Kidney (tissue), 14 donors: ENCODE measurements around the gene DNAH6. TPM values are rescaled to one million over a fixed set of nuclear protein-coding genes. Genes with fewer than 3 reads are reported as not detected.

Source experiments
- DNase-seq, 5 donors: peaks; one replicate each; pipeline ENCODE4 v3.0.0-alpha.2; 2013 to 2020
- FAIRE-seq: peaks from 2 replicates; lab custom pipeline; 2012; peaks lifted over from hg19 to GRCh38; lab: Jason Lieb, UNC
- H3K27ac ChIP-seq, 2 donors: one replicate each; pipeline ENCODE4 v1.7.0; 2013; ENCODE audit warnings: low read depth in 2 of 2, low read length in 2 of 2, inconsistent platforms in 1 of 2
- H3K27me3 ChIP-seq: one replicate; pipeline ENCODE4 v1.7.1; 2013; ENCODE audit warnings: low read length, inconsistent platforms; ENCODE audit not compliant: control insufficient read depth, insufficient read depth
- H3K36me3 ChIP-seq, 3 donors: one replicate each; pipeline versions ENCODE4 v1.7.0 to v1.7.1; 2013; ENCODE audit warnings: low read length in 3 of 3, control low read depth in 1 of 3, inconsistent platforms in 1 of 3; ENCODE audit not compliant: insufficient read depth in 3 of 3, control insufficient read depth in 2 of 3
- H3K4me1 ChIP-seq, 3 donors: one replicate each; pipeline versions ENCODE4 v1.7.0 to v1.7.1; 2013; ENCODE audit warnings: low read length in 3 of 3, inconsistent platforms in 1 of 3, low read depth in 1 of 3; ENCODE audit not compliant: control insufficient read depth in 2 of 3, insufficient read depth in 2 of 3
- H3K4me3 ChIP-seq, 3 donors: one replicate each; pipeline versions ENCODE4 v1.7.0 to v1.8.1; 2013; ENCODE audit warnings: low read length in 3 of 3, control low read depth in 1 of 3, inconsistent platforms in 1 of 3
- H3K9ac ChIP-seq, 3 donors: one replicate each; pipeline versions ENCODE4 v1.7.0 to v1.7.1; 2013; ENCODE audit warnings: low read length in 3 of 3, control low read depth in 1 of 3, inconsistent platforms in 1 of 3
- H3K9me3 ChIP-seq, 3 donors: one replicate each; pipeline versions ENCODE4 v1.7.0 to v1.7.1; 2013; ENCODE audit warnings: low read length in 3 of 3, control low read depth in 1 of 3, inconsistent platforms in 1 of 3; ENCODE audit not compliant: control insufficient read depth in 2 of 3, insufficient read depth in 1 of 3
- intact Hi-C: fragments of 100-400 bp; cut with DNase I; formaldehyde crosslinking; loops from one replicate; pipeline ENCODE4 v1.11.1; 2022
- polyA plus RNA-seq: library from polyadenylated mRNA; stranded (reverse); fragments of 350-450 nt; fragmentation: Illumina TruSeq; extraction: RNeasy Lipid Tissue Mini Kit (QIAGEN cat#74804); gene quantifications from one replicate; pipeline ENCODE4 v1.2.3, GENCODE V29; 2014; ENCODE audit warnings: low read depth, low replicate concordance; ENCODE audit not compliant: insufficient read depth
- total RNA-seq: library from RNA; stranded (reverse); fragmentation: NEBNext Ultra II Directional; extraction: Animal tissue kit (Norgen Biotek cat#: 25700); gene quantifications from one replicate; pipeline ENCODE4 v1.2.1, GENCODE V29; 2021
- TF ChIP-seq, protein P1 (sequence below): IDR thresholded peaks from 3 replicates; pipeline ENCODE4 v1.5.1; 2012; ENCODE audit warnings: mild to moderate bottlenecking, moderate library complexity, borderline replicate concordance; ENCODE audit not compliant: insufficient read depth; ENCODE audit errors: extremely low read depth
- donor health status: control.
- donor health status: control.
- donor health status: control.
- donor health status: control.
- donor health status: control.
- donor health status: DM: yes; HTN: yes; CAD: no.
- donor health status: Normal renal cell carcinoma (clear cell type).

Gene DNAH6
- total and polyA plus RNA-seq, 2 donors from 2014 or later = 0.34 to 4.6 TPM

DNA sequence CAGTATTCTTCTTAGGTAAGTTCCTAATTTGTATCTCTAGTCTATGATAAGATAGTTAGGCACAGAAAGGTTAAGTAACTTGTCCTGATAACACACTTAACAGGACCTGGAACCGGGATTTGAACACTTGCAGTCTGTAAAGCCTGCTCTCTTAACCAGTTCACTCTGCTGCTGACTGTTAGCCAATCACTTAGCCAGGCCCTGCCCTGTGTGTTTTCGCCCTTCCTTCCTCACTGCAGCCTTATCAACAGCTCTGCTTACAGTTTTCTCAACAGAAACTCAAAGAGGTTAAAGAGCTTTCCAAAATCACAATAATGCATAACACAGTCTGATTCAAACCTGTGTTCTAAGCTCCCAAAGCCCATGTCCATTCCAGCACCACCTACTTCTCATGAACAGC lies 212.9 kb downstream of the DNAH6 start:
- DNase-seq = no peak
- FAIRE-seq = no peak
- intact Hi-C loops = no loop called here
- Histone ChIP-seq H3K36me3 (no peaks in the 10 kb centered on the region), H3K9me3 (no peaks in the 10 kb centered on the region), H3K9ac (no peak overlapping the region), H3K27me3 (no peaks in the 10 kb centered on the region), H3K4me3 (no peak overlapping the region), H3K4me1 (no peaks in the 10 kb centered on the region), H3K27ac (no peak overlapping the region)
- TF ChIP-seq, protein P1, sequence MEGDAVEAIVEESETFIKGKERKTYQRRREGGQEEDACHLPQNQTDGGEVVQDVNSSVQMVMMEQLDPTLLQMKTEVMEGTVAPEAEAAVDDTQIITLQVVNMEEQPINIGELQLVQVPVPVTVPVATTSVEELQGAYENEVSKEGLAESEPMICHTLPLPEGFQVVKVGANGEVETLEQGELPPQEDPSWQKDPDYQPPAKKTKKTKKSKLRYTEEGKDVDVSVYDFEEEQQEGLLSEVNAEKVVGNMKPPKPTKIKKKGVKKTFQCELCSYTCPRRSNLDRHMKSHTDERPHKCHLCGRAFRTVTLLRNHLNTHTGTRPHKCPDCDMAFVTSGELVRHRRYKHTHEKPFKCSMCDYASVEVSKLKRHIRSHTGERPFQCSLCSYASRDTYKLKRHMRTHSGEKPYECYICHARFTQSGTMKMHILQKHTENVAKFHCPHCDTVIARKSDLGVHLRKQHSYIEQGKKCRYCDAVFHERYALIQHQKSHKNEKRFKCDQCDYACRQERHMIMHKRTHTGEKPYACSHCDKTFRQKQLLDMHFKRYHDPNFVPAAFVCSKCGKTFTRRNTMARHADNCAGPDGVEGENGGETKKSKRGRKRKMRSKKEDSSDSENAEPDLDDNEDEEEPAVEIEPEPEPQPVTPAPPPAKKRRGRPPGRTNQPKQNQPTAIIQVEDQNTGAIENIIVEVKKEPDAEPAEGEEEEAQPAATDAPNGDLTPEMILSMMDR = no peak

DNA sequence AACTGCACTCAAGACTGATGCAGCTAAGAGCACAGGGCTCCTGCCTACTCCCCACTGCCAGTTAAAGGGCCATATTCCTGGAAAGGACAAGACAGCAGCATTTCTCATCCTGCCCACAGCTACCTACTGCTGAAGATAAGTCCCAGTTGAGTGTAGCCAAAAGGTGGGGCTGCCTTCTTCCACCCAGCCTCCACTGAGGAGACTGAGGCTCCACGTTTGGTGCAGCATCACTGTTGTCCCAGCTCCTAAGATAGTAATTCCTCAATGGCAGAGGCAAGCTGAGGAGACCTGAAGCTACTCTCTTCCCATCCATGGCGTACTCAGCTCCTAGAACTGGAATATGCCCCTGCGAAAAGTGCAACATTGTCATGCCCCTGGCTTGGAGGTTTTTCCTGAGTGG lies 214.9 kb downstream of the DNAH6 start:
- FAIRE-seq (no peak), DNase-seq (no peak)
- TF ChIP-seq, protein P1 = no peak
- no peaks in the 10 kb centered on the region for H3K4me1 ChIP-seq
- no peaks in the 10 kb centered on the region for H3K36me3 ChIP-seq
- intact Hi-C loops = no loop called here
- H3K4me3 ChIP-seq = no peak overlapping the region
- no peak overlapping the region for H3K9ac ChIP-seq
- H3K27me3 ChIP-seq = no peaks in the 10 kb centered on the region
- H3K9me3 ChIP-seq = no peaks in the 10 kb centered on the region
- H3K27ac ChIP-seq = no peak overlapping the region

DNA sequence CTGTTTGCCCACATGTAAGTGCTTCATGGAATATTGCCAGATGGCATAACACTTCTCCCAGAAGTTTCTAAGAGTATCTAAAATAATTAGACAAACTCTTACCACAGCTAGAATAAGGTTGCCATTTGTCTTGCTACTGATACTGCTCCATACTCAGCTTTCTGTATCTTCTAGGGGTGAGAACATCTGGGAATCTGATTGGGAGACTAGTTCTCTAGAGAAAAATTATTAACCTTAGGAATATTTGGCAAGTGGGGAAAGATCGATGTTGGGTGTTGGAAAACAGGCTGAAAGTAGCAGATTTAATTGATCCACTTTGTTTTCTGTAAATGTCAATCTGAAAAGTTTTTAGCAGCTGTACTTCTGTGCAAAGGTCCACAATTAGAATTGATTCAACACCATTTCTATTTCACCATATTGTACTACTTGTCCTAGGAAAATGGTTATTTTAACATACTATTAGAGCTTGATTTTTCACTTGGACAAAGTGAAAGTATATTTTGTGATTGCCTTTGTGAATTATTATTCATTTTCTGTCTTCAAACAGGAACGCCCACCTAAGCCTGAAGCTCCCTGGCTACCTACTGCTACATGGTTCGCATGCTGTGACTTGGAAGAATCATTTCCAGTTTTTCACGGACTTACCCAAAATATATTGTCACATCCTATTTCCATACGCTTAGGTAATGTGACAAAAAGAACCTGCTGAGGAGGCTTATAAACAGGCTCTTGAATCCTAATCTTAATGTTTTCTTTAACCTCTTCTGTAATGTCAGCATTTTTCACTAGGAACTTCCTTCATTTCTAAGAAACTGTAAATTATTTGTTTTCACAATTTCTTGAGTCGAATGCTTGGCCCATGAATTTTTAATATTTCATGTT lies 216.8 kb downstream of the DNAH6 start:
- H3K36me3 ChIP-seq = no peaks in the 10 kb centered on the region
- TF ChIP-seq, protein P1 = no peak
- DNase-seq (no peak), FAIRE-seq (no peak)
- intact Hi-C loops = no loop called here
- no peak overlapping the region for H3K4me3 ChIP-seq
- H3K9me3 ChIP-seq = no peaks in the 10 kb centered on the region
- H3K27ac ChIP-seq = no peak overlapping the region
- no peak overlapping the region for H3K9ac ChIP-seq
- H3K4me1 ChIP-seq = no peaks in the 10 kb centered on the region
- H3K27me3 ChIP-seq = no peaks in the 10 kb centered on the region
